HEK293 (cell line): Measurements from ENCODE around the gene DDAH1.

Experiments used
- CTCF ChIA-PET: fragments of 350-600 bp; formaldehyde crosslinking; extraction: SDS; loops from one replicate; lab custom pipeline; 2021; ENCODE audit warnings: antibody characterized with exemption; lab: Yijun Ruan, JAX
- POLR2A ChIA-PET: fragments of 300-600 bp; formaldehyde crosslinking; extraction: SDS; loops from one replicate; lab custom pipeline; 2020; ENCODE audit warnings: antibody characterized with exemption, inconsistent platforms; lab: Yijun Ruan, JAX
- H3K27ac ChIP-seq: fragments of 200-500 bp; sonication (Bioruptor generic); 2 replicates; pipeline ENCODE4 v1.5.1; 2014; ENCODE audit warnings: low read depth, low read length, control low read depth, inconsistent platforms; ENCODE audit errors: extremely low read depth
- H3K36me3 ChIP-seq, 2 experiments: fragments of 200-500 bp in 1 of 2; sonication (Bioruptor generic) in 1 of 2; 1 replicate in 1 of 2; 2 replicates in 1 of 2; pipeline ENCODE4 v1.5.1; 2014 to 2017; ENCODE audit warnings: inconsistent platforms in 2 of 2, low read length in 2 of 2; ENCODE audit not compliant: control insufficient read depth in 2 of 2, insufficient read depth in 1 of 2
- H3K4me1 ChIP-seq: fragments of 200-500 bp; sonication (Bioruptor generic); 2 replicates; pipeline ENCODE4 v1.5.1; 2014; ENCODE audit warnings: mild to moderate bottlenecking, low read length, inconsistent platforms; ENCODE audit not compliant: control insufficient read depth, insufficient read depth
- H3K4me3 ChIP-seq: 2 replicates; pipeline ENCODE4 v1.5.1; 2011; ENCODE audit warnings: low read depth, mild to moderate bottlenecking, control low read depth, low read length, moderate library complexity
- H3K9me3 ChIP-seq: fragments of 200-500 bp; sonication (Bioruptor generic); 2 replicates; pipeline ENCODE4 v1.5.1; 2014; ENCODE audit warnings: low read depth, low read length, inconsistent platforms; ENCODE audit not compliant: control insufficient read depth, insufficient read depth
- GLIS2 ChIP-seq: fragments of 450-650 bp; formaldehyde crosslinking; IDR thresholded peaks from 2 replicates; pipeline ENCODE4 v1.5.1; 2016; ENCODE audit warnings: missing biosample characterization, missing genetic modification characterization
- KLF9 ChIP-seq: fragments of 450-650 bp; formaldehyde crosslinking; IDR thresholded peaks from 2 replicates; pipeline ENCODE4 v1.5.1; 2016; ENCODE audit warnings: missing biosample characterization, missing genetic modification characterization, low read depth
- ZBTB21 ChIP-seq: fragments of 450-650 bp; formaldehyde crosslinking; IDR thresholded peaks from 2 replicates; pipeline ENCODE4 v1.5.1; 2017; ENCODE audit warnings: missing biosample characterization, missing genetic modification characterization
- ZBTB26 ChIP-seq: fragments of 450-650 bp; formaldehyde crosslinking; optimal IDR thresholded peaks from 2 replicates; pipeline ENCODE3; 2016; ENCODE audit warnings: missing biosample characterization, mild to moderate bottlenecking, missing genetic modification characterization
- ZFP41 ChIP-seq: fragments of 450-650 bp; formaldehyde crosslinking; IDR thresholded peaks from 2 replicates; pipeline ENCODE4 v1.5.1; 2016; ENCODE audit warnings: missing biosample characterization, missing genetic modification characterization, borderline replicate concordance
- ZNF148 ChIP-seq: fragments of 450-650 bp; formaldehyde crosslinking; IDR thresholded peaks from 2 replicates; pipeline ENCODE4 v1.5.0; 2017; ENCODE audit warnings: missing biosample characterization, missing genetic modification characterization, borderline replicate concordance
- ZNF175 ChIP-seq: fragments of 450-650 bp; formaldehyde crosslinking; IDR thresholded peaks from 2 replicates; pipeline ENCODE4 v1.5.1; 2016; ENCODE audit warnings: missing biosample characterization, missing genetic modification characterization
- ZNF211 ChIP-seq: fragments of 450-650 bp; formaldehyde crosslinking; IDR thresholded peaks from 2 replicates; pipeline ENCODE4 v1.5.1; 2016; ENCODE audit warnings: low read depth, missing biosample characterization, missing genetic modification characterization
- ZNF548 ChIP-seq: fragments of 450-650 bp; formaldehyde crosslinking; IDR thresholded peaks from 2 replicates; pipeline ENCODE4 v1.5.1; 2016; ENCODE audit warnings: missing biosample characterization, missing genetic modification characterization
- ZNF558 ChIP-seq: fragments of 450-650 bp; formaldehyde crosslinking; IDR thresholded peaks from 2 replicates; pipeline ENCODE4 v1.5.1; 2016; ENCODE audit warnings: missing biosample characterization, missing genetic modification characterization
- ZNF600 ChIP-seq: fragments of 450-650 bp; formaldehyde crosslinking; IDR thresholded peaks from 2 replicates; pipeline ENCODE4 v1.5.1; 2016; ENCODE audit warnings: missing biosample characterization, missing genetic modification characterization
- ZNF639 ChIP-seq: fragments of 450-650 bp; formaldehyde crosslinking; IDR thresholded peaks from 2 replicates; pipeline ENCODE4 v1.5.1; 2016; ENCODE audit warnings: missing biosample characterization, missing genetic modification characterization
- ZNF707 ChIP-seq: fragments of 450-650 bp; formaldehyde crosslinking; IDR thresholded peaks from 2 replicates; pipeline ENCODE4 v1.5.1; 2016; ENCODE audit warnings: missing biosample characterization, missing genetic modification characterization
- ZSCAN5A ChIP-seq: fragments of 450-650 bp; formaldehyde crosslinking; IDR thresholded peaks from 2 replicates; pipeline ENCODE4 v1.5.1; 2016; ENCODE audit warnings: missing biosample characterization, missing genetic modification characterization

DDAH1 gene

GRCh38 chr1:85330711-85331290 is 134.2 kb downstream of the DDAH1 start:
- Histone ChIP-seq H3K36me3 (no peaks in the 10 kb centered on the region), H3K9me3 (no peaks in the 10 kb centered on the region), H3K4me3 (no peak overlapping the region), H3K27ac (no peak overlapping the region), H3K4me1 (no peaks in the 10 kb centered on the region)
- CTCF ChIA-PET = interaction anchor here (0.6 to 3.0 kb wide), 4 partner anchors 13 to 386 kb away, joined by 3 to 18 read pairs (median 8); no protein-coding TSS in a partner anchor
- TF ChIP-seq ZNF707 (tag by site-specific recombination) = no peak
- POLR2A ChIA-PET = no interaction called here

GRCh38 chr1:85330214-85330631 is 134.7 kb downstream of the DDAH1 start:
- CTCF ChIA-PET = interaction anchor here (0.6 to 3.0 kb wide), 4 partner anchors 13 to 385 kb away, joined by 3 to 18 read pairs (median 8); no protein-coding TSS in a partner anchor

More at GRCh38 chr1:85330214-85330631, 134.7 kb downstream of the DDAH1 start:
- TF ChIP-seq KLF9 (tag by site-specific recombination) (no peak), ZNF175 (tag by site-specific recombination) (no peak), ZNF639 (tag by site-specific recombination) (no peak), ZNF148 (tag by site-specific recombination) (no peak), ZBTB26 (tag by site-specific recombination) (no peak), ZNF211 (tag by site-specific recombination) (no peak), ZNF548 (tag by site-specific recombination) (no peak), ZNF600 (tag by site-specific recombination) (no peak), ZNF558 (tag by site-specific recombination) (no peak), GLIS2 (tag by site-specific recombination) (no peak), ZFP41 (no peak), ZBTB21 (tag by site-specific recombination) (no peak), ZSCAN5A (tag by site-specific recombination) (no peak)
- TF ChIP-seq, all 188 proteins: peak for 0
- Histone ChIP-seq H3K36me3 (no peaks in the 10 kb centered on the region), H3K4me3 (no peak overlapping the region), H3K27ac (no peak overlapping the region), H3K9me3 (no peaks in the 10 kb centered on the region), H3K4me1 (no peaks in the 10 kb centered on the region)
- POLR2A ChIA-PET = interaction anchor here (2.0 kb wide), 1 partner anchor 251 kb away, joined by 8 read pairs; the partner anchor contains the start of gene CCN1
